Stomach (tissue), 4 donors: Measurements from ENCODE around the gene UBAC2.

Experiments
- POLR2A ChIP-seq, 4 donors: fragments of 450-650 bp; IDR thresholded peaks; one replicate each; pipeline ENCODE4 v1.6.1; 2016; ENCODE audit warnings: antibody characterized with exemption in 4 of 4, control low read depth in 2 of 4, mild to moderate bottlenecking in 1 of 4, moderate library complexity in 1 of 4
- TF ChIP-seq, protein P1 (sequence below), 7 experiments: fragments of 450-650 bp in 4 of 7; fragments of 200-600 bp in 3 of 7; sonication (generic) in 3 of 7; IDR thresholded peaks; one replicate each; pipeline ENCODE4 v1.5.1; 2016 to 2019; ENCODE audit warnings: antibody characterized with exemption in 7 of 7, control low read depth in 2 of 7, mild to moderate bottlenecking in 1 of 7

DNA sequence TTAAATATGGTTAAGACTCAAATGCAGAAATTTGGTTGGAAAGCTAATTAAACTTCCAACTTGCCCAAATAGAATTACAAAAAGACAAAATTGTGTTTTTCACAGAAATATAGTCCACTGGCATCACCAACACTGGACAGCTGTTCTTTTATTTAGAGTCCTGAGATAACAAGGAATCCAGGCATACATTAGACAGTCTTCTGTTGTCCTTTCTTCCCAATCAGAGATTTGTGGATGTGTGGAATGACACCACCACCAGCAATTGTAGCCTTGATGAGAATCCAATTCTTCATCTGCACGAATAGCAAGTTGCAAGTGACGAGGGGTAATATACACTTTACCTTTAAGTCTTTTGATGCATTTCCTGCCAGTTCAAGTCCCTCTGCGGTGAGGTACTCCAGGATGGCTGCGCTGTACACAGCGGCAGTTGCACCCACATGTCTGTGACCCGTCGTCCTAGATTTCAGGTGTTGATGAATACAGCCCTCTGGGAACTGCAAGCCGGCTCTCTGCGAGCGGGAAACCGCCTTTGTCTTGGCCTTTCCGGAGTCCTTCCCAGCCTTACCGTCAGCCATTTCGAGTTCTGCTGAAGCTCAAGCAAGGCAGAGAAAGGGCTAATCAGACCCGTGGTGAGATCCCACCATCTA lies 14.7 kb downstream of the UBAC2 start:
- TF ChIP-seq, protein P1, sequence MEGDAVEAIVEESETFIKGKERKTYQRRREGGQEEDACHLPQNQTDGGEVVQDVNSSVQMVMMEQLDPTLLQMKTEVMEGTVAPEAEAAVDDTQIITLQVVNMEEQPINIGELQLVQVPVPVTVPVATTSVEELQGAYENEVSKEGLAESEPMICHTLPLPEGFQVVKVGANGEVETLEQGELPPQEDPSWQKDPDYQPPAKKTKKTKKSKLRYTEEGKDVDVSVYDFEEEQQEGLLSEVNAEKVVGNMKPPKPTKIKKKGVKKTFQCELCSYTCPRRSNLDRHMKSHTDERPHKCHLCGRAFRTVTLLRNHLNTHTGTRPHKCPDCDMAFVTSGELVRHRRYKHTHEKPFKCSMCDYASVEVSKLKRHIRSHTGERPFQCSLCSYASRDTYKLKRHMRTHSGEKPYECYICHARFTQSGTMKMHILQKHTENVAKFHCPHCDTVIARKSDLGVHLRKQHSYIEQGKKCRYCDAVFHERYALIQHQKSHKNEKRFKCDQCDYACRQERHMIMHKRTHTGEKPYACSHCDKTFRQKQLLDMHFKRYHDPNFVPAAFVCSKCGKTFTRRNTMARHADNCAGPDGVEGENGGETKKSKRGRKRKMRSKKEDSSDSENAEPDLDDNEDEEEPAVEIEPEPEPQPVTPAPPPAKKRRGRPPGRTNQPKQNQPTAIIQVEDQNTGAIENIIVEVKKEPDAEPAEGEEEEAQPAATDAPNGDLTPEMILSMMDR (IDR thresholded peaks at IDR 0.05), result no peak
- no peak for TF ChIP-seq POLR2A (IDR thresholded peaks at IDR 0.05)
